HG03457 (cell line): ENCODE data around the gene NLGN1.

ENCODE experiments used
- ATAC-seq: cut with Tn5 transposase; IDR thresholded peaks from one replicate; pipeline ENCODE4 v1.9.1; 2021; ENCODE audit warnings: moderate number of reproducible peaks; ENCODE audit not compliant: unreplicated experiment

The NLGN1 gene

DNA sequence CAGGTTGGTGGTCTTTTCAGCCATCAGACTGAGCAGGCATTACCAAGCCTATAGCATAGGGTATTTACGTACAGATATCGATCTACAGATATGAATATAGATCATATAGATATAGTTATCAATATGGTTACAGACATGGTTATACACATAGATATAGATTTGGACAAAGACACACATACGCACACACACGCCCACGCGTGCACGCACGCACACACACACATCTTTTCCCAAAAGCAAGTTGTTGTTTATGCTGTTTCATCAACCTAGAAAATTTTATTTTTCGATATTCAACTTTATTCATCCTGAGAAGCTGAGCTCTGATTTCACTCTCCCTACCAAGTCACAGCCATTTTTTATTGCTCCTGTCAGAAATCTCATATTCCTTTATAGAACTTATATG lies 309.1 kb downstream of the NLGN1 start:
- no peak for ATAC-seq

DNA sequence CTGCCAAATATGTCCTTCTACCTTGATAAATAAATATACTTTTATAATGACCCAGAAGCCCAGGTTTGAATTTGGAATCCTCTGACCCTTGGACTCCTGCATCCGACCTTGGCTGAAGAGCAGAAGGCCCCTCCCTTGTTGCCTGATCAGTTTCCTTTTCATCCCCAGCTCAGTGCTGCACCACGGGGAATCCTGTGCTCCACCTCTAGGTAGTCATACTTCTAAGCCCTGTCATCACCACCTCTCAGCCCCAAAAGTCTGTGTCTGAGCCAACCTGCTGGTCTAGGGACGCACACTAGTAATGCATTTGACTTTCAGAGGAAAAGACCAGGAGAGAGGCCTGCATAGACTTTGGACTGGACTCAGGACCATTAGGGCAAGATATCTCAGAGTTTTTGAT lies 310.6 kb downstream of the NLGN1 start:
- ATAC-seq: no peak

DNA sequence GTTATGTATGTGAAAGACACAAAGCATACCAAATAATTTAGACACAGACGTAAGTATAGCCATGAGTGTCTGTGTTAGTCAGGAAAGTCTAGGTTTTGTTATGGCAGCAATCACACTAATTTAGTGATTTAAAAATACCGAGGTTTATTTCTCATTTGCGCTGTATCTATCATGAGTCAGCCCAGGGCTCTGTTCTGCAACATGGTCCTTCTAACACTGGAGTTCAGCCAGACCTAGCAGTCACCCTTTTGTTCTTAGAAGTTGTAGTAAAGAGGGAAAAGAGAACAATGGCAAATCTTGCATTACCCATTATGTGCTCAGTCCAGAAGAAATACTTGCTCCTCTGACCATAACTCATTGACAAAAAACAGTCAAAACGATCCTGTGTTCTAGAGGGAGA lies 311.5 kb downstream of the NLGN1 start:
- ATAC-seq: no peak

DNA sequence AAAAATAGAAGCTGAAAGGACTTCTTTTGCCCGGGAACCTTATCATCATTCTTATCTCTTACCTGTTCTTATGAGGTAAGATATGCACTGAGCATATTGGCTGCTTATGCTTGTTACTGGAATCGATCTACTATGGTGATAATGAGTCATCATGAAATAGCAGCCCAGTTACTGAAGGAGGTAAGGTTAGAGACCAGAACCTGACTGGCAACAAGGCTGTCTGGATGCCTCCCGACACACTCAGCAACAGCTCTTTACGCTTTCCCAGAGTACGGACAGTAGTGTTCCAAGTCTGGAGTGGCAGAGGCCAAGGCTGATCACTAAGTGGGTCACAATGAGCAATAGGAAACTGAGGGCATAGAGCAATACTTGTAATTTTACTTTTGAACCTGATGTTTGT lies 314.1 kb downstream of the NLGN1 start:
- ATAC-seq: no peak

DNA sequence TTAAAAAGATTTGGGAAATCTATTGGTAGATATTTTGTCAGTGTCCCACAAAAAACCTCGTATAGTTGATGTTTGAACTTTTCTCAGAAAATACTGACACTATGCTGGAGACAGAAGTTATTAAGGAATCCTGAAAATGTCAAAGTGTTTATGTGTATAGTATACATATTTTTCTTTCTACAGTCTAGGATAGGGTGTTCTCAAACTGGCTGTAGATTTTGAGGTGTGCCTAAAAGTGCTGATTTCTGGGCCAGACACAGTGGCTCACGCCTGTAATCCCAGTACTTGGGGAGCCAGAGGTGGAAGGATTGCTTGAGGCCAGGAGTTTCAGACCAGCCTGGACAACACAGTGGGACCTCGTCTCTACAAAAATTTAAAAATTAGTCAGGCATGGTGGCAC lies 322.0 kb downstream of the NLGN1 start:
- no peak for ATAC-seq

DNA sequence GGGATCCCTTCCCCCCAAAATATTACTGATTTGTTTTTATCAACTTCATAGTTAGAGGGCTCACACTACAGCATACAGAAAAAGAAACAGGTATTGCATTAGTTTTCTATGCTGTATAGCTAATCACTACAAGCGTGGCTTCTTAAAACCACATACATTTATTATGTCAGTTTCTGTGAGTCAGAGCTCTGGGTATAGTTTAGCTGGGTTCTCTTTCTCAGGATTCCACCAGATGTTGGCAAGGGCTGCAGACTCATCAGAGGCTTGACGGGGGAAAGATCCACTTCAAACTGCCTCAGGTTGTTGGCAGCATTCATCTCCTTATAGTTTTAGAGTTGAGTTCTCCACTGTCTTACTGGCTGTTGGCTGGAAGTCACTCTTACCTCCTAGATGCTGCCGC lies 328.0 kb downstream of the NLGN1 start:
- ATAC-seq: no peak

DNA sequence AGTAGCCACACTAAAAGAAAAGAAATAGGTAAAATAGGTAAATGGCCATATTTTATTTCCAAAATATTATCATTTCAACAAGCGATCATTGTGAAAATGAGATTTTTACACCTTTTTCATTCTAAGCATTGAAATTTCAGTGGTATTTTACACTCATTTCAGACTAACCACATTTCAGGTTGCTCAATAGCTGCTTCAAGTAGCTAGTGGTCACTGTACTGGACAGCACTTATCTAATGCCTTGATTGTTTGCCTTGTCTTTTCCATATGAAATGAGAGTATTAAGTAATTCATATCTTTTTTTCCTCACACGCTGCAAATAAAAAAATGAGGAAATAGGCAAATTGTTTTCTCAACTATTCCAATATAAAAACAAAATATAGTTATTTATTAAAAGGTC lies 332.8 kb downstream of the NLGN1 start:
- no peak for ATAC-seq

DNA sequence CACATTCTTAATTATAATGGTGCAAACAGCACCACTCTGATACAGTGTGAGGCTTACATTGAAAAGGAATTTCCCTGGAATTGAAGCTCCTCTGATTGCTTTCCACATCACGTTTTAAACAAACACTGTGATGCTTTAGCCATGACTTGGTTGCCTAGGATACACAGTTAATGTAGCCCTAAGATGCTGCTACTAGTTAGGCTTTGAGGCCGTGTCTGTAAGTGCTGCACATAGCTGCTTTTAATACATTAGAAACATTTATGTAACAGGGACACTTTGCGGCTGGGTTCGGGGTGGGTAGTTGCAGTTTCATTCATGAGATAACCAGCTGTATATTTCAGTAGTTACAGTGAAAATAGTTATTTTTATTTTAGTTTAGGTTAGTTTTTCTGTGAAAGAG lies 334.7 kb downstream of the NLGN1 start:
- no peak for ATAC-seq

DNA sequence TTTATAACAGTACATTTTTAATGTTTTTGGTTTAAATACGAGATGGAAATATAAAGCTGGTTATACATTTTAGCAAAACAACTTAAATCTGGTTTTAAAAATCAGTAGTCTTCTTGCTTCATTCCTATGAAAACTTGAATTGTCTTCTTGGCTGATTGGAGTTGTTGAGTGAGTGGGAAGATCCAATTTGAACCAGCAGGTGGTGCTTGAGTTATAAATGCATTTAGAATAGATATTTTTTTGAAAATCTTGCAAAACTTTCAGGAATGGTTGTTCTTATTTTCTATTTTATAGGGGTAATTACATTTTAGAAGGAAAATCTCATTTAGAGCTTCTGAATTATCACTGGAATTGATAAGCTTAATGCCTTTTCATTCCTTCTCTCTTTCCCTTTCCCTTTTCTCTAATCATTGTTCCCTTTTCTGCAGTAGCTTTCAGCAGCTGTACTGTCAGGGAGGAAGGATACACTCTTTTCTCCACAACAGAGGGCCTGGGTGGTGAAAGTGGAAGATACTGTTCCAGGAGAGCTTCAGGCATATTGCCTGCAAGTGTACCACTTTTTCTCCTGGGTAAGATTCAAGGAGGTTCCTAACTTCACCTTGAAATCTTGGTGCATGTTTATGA lies 335.6 kb downstream of the NLGN1 start:
- ATAC-seq: no peak

DNA sequence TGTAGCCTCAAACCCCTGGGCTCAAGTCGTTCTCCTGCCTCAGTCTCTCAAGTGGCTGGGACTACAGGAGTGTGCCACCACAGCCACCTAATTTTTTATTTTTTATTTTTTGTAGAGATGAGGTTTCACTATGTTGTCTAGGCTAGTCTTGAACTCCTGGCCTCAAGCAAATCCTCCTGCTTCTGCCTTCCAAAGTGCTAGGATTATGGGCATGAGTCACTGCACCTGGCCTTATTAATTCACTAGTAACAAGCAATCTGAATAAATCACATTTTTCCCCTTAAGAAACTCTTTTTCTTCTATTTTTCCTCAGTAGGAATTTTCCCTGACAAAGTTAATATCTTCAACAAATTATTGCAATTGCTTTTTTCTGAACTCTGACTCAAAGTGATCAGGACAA lies 336.9 kb downstream of the NLGN1 start:
- no peak for ATAC-seq

DNA sequence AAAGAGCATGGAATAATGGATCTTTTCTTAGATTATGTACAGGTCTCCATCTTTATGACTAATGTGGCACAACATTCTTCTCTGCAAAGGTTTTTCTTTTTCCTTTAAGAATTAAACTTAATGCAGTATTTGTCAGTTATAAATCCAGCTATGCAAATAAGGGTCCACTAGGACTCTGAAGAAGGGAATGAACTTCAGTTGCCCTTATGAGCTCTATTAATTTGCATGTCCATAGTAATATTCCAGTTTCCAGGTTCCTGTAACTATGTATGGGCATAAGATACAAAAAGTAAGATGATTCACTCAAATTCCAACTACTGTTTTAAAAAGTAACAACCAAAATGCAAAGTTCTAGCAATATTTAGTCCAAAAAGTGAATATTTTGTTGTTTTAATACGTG lies 337.4 kb downstream of the NLGN1 start:
- no peak for ATAC-seq

DNA sequence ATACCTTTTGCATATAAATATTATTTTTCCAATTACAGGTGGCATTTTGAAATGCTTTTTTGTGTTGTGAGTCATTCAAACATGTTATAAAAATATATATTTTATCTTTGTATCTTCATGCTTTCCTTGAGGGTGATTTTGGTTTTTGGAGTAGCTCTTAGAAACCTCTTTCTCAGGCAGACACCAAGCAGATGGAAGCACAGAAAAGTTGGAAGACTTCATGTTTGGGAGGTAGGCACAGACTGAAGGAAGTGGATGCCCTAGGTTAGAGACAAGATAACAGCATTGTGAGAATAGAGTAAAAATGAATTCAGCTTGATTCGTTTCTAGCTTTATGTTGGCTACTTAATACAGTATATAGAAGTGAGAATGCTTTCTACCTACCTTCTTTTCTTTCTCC lies 338.3 kb downstream of the NLGN1 start:
- no peak for ATAC-seq

DNA sequence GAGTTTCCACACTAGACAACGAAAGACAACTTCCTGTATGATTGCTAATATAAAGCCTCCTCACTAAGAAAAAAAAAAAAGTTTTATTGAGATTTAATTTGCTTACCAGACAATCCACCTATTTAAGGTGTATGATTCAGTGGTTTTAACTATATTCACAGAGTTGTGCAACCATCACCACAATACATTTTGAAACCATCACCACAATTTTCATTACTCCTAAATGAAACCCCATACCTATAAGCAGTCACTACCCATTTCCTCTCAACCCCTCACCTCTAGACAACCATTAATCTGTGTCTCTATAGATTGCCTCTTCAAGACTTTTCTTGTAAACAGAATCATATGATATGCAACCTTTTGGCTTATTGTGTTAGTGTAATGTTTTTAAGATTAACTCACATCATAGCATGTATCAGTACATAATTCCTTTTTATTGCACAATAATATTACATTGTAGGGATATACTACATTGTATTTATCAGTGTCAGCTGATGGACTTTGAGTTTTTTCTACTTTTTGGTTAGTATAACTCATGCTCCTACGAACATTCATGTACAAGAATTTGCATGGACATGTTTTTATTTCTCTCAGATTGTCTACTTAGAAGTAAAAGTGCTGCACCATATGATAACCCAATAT lies 339.7 kb downstream of the NLGN1 start:
- ATAC-seq: no peak

DNA sequence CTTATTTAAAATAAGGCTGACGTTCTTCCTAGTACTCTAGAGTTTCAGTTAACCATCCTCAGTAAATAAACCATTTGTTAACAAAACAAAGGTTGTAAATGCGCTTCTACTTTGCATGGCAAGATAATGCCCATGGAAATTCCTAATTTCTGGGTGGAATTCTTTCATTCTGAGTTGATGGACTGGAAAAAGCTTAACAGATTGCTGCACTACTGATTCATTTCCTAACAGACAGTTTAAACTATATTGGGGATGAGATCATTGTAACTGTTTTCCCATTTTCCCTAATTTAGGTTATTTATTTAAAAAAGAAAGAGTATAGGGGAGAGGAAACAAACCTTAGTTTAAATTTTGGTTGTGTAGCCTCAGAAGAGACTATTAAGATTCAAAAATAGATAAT lies 342.2 kb downstream of the NLGN1 start:
- ATAC-seq: no peak

DNA sequence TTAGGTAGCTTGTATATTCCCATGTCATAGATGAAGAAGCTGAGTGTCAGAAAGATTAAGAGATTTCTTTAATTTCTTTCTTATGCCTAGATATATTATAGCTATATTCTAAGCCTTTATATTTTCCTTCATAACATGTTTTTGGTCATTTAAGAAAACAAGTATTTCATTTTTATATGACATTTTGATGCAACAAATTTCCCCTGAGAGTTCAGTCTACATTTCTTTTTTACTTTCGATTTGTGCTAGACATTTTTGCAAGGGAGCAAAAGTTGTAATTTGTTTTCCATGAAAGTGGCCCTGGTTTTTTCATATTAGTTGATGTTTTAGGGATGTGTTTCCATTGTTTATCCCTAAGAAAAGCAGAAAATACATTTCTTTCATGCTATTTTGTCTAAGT lies 344.9 kb downstream of the NLGN1 start:
- no peak for ATAC-seq

DNA sequence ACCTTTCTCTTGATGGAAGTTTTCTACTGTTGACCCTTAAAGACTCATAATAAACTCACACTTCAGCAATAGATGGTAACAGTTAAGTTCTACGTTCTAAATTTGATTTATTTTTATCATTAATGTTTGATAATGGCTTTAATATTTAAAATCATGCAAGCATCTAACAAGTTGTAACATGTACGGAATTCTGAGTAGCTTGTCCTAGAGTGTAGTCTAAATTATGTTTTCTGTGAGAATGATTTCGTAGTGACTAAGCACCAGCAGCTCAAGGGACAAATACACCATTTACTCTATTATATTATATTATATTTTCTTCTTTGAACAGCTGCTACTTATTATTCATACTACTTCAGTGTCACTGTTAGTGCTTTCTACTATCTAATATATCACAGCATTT lies 345.6 kb downstream of the NLGN1 start:
- ATAC-seq: no peak

DNA sequence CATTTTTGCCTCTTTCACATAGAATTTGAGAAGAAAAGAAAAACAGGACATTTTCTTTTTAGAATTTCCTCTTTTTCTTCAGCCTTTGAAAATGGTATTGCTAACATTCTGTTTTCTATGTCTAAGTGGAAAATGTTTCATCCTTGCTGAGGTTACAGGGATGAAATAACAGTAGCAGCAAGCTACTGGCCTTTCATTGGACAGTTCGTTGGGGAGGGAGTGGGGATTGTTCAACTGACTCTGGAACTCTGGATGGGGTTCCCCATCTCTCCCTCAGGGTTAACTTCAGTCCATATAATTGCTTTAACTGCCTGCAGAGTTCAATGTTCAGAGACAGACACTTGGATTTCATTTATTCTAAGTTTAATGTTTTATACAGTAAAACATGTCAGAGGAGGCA lies 346.0 kb downstream of the NLGN1 start:
- ATAC-seq: no peak

DNA sequence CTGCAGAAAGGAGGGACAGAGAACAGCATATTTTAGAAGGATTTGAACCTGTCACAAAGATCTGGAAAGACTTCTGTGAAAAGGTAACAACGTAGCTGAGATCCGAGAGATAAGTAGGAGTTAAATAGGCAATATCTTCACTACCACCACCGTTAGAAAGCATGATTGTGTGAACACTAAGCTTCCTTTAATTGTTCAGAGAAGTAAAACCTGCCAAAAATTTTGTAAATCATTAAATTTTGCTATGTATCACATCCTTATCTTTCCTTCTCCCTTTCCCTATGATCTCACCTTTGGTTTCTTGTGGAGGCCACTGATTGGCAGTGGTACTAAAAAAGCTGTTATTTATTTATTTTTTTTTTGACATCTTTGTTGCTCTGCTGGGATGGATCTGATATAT lies 346.9 kb downstream of the NLGN1 start:
- no peak for ATAC-seq

DNA sequence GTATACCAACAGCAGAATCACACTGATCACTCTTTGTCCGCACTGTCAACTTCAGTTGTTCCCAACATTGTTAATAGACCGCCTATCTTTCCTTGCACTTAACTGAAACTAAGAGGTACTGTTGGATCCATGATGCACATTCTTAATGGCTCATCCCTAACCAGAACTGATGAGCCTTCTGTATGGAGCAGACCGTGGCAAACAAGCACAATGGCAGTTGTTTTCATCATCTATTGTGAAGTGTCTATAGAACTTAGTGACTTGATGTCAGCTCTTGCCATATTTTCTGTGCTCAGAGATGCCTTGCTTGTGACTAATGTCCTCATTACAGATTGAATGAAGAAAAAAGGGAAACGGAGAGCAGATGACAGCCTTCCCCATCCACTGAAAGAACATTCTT lies 347.4 kb downstream of the NLGN1 start:
- ATAC-seq: no peak

DNA sequence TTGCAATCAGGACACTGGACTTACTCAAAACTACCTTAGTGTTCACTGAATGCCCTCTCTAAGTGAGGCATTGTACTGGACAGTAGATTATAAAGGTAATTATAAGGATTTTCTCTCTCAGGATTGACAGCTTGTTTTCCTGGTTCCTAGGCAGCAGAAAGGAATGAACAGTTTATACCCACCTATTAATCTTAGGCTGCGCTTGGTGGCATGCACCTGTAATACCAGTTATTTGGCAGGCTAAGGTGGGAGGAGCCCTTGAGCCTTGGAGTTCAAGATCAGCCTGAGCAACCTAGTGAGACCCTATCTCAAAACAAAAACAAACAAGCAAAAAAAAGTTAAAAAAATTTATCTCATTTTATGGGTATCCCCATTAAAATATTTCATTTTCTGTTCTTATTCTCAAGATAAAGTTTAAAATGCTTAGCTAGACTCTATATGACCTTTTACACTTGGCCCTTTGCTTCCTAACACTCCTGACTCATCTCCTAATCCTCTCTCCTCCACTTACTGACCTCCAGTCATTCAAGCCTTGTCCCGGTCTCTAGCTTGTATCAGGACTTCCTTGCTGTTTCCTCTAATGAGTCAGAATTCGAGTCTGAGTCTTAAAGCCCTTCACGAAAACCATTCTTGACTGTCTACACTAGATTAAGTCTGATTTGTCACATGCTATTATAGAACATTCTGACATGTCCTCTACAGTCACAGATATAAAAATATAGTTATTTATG lies 348.6 kb downstream of the NLGN1 start:
- ATAC-seq: no peak

DNA sequence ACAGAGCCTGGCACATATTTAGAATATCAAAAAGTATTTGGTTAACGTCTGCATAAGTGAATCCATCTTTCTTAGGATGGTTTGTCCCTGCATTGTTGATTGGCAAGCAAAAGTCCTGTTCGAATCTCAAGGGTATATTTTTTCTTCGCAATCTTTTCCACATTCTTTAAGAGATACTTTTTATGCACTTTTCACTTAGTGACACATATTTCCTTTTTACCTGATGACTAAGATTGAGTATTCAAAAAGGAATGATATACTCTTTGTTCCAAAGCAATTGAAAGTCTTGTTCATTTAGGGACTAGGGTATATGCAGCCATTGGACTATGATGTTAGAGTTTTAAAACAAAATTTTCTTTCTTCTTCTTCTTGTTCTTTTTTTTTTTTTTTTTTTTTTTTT lies 349.9 kb downstream of the NLGN1 start:
- ATAC-seq: no peak

DNA sequence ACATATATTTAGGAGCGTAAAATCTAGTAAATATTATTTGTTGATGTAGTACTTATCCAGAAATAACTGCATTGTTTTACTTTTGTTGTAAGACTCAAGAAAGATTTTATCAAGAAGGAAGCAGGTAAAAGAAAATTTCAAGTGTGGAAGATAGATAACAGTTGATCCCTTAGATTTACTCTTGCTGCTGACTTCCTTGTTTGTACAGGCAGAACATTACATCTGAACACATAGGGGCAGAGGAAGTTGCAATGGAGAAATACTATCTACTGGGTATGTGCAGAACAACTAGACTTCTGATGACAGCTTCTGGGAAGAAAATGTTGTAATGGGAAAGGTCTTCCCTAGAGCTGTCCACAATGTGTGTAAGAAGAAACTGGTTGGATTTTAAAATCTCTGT lies 350.6 kb downstream of the NLGN1 start:
- ATAC-seq: no peak

DNA sequence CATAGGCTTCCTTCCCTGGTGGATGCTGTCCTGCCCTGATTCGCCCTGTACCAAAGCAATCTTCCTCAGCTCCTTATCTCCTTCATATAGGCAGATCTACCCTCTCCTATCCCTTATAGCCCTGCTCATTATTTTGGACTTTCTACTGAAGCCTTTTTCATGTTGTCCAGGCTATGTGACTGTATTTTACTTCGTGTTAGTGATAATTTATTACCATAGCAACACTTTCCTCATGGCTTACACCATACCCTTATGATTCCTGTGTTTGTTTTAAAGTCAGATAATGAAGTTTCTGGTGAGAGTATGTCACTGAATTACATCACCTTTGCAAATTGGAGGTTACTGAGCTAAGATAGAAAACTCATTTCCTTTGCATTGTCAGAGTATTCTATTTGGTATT lies 352.6 kb downstream of the NLGN1 start:
- no peak for ATAC-seq
